Stimulated activated CD8-positive, alpha-beta memory T cell treated with anti-CD3 and anti-CD28 coated beads, Interleukin-7, amount 100 ng/mL, for 1 hour (primary cell): Measurements from ENCODE around the gene SDHAF3.
"Not testable (repeated sequence)": the region's sequence is repeated elsewhere in the genome, so short reads cannot be mapped to it uniquely, and the experiment has no call there.

ENCODE experiments used
- DNase-seq, 2 donors: peaks; one replicate each; pipeline ENCODE4 v3.0.0-alpha.2; 2020; ENCODE audit warnings: low read depth in 2 of 2

The SDHAF3 gene

GRCh38 chr7:97117372-97118188 lies at the start of gene SDHAF3:
Gene SDHAF3, plus strand, starts transcription at chr7:97117698. Its CDS starts 26 bp downstream, at chr7:97117724.
- DNase-seq = peak; percentile 97

- DNase-seq = not testable (repeated sequence)
Measured at GRCh38 chr7:97072025-97072424, 45.5 kb upstream of the SDHAF3 start.

GRCh38 chr7:97075928-97076327 lies 41.6 kb upstream of the SDHAF3 start:
- DNase-seq = no peak

- DNase-seq = no peak
Measured at GRCh38 chr7:97078023-97078969, 39.2 kb upstream of the SDHAF3 start.

- no peak for DNase-seq
Measured at GRCh38 chr7:97079300-97079699, 38.2 kb upstream of the SDHAF3 start.

GRCh38 chr7:97081521-97082300 lies 35.8 kb upstream of the SDHAF3 start:
- DNase-seq = no peak

GRCh38 chr7:97088364-97088763 lies 29.1 kb upstream of the SDHAF3 start:
- no peak for DNase-seq

- no peak for DNase-seq
Measured at GRCh38 chr7:97089771-97090170, 27.7 kb upstream of the SDHAF3 start.

GRCh38 chr7:97090761-97091353 lies 26.6 kb upstream of the SDHAF3 start:
- DNase-seq = no peak

- DNase-seq = no peak
Measured at GRCh38 chr7:97094284-97094930, 23.1 kb upstream of the SDHAF3 start.

- DNase-seq = no peak
Measured at GRCh38 chr7:97096037-97096436, 21.5 kb upstream of the SDHAF3 start.

- DNase-seq = no peak
Measured at GRCh38 chr7:97096661-97097060, 20.8 kb upstream of the SDHAF3 start.

GRCh38 chr7:97104719-97105238 lies 12.7 kb upstream of the SDHAF3 start:
- DNase-seq = peak; percentile 25 to 26

GRCh38 chr7:97107192-97107800 lies 10.2 kb upstream of the SDHAF3 start:
- no peak for DNase-seq

GRCh38 chr7:97116308-97116707 lies 1.2 kb upstream of the SDHAF3 start:
- no peak for DNase-seq

- no peak for DNase-seq
Measured at GRCh38 chr7:97117035-97117371, 495 bp upstream of the SDHAF3 start.

- no peak for DNase-seq
Measured at GRCh38 chr7:97118306-97118917, 914 bp downstream of the SDHAF3 start.

- DNase-seq = no peak
Measured at GRCh38 chr7:97119747-97120146, 2.2 kb downstream of the SDHAF3 start.

GRCh38 chr7:97120713-97121457 lies 3.4 kb downstream of the SDHAF3 start:
- no peak for DNase-seq
